WI38 (cell line): ENCODE measurements around the gene IL4R.
"Not testable (repeated sequence)": the region's sequence is repeated elsewhere in the genome, so short reads cannot be mapped to it uniquely, and the experiment has no call there.

Experiments used
- H3K4me3 ChIP-seq: 2 replicates; pipeline ENCODE4 v1.5.1; 2011; ENCODE audit warnings: low read depth, mild to moderate bottlenecking, control low read depth, low read length
- TF ChIP-seq, protein P1 (sequence below): IDR thresholded peaks from 2 replicates; pipeline ENCODE4 v1.5.1; 2012; ENCODE audit warnings: low read depth, mild to moderate bottlenecking, control low read depth, low read length

IL4R gene

GRCh38 chr16:27326738-27327585 is 13.2 kb downstream of the IL4R start:
- no peak overlapping the region for H3K4me3 ChIP-seq

GRCh38 chr16:27327586-27327915 is 13.8 kb downstream of the IL4R start:
- TF ChIP-seq, protein P1, sequence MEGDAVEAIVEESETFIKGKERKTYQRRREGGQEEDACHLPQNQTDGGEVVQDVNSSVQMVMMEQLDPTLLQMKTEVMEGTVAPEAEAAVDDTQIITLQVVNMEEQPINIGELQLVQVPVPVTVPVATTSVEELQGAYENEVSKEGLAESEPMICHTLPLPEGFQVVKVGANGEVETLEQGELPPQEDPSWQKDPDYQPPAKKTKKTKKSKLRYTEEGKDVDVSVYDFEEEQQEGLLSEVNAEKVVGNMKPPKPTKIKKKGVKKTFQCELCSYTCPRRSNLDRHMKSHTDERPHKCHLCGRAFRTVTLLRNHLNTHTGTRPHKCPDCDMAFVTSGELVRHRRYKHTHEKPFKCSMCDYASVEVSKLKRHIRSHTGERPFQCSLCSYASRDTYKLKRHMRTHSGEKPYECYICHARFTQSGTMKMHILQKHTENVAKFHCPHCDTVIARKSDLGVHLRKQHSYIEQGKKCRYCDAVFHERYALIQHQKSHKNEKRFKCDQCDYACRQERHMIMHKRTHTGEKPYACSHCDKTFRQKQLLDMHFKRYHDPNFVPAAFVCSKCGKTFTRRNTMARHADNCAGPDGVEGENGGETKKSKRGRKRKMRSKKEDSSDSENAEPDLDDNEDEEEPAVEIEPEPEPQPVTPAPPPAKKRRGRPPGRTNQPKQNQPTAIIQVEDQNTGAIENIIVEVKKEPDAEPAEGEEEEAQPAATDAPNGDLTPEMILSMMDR: no peak
- no peak overlapping the region for H3K4me3 ChIP-seq

More at GRCh38 chr16:27326738-27327585, 13.2 kb downstream of the IL4R start:
- TF ChIP-seq, protein P1: no peak

GRCh38 chr16:27328937-27329336 is 15.2 kb downstream of the IL4R start:
- no peak overlapping the region for H3K4me3 ChIP-seq
- TF ChIP-seq, protein P1: no peak

DNA sequence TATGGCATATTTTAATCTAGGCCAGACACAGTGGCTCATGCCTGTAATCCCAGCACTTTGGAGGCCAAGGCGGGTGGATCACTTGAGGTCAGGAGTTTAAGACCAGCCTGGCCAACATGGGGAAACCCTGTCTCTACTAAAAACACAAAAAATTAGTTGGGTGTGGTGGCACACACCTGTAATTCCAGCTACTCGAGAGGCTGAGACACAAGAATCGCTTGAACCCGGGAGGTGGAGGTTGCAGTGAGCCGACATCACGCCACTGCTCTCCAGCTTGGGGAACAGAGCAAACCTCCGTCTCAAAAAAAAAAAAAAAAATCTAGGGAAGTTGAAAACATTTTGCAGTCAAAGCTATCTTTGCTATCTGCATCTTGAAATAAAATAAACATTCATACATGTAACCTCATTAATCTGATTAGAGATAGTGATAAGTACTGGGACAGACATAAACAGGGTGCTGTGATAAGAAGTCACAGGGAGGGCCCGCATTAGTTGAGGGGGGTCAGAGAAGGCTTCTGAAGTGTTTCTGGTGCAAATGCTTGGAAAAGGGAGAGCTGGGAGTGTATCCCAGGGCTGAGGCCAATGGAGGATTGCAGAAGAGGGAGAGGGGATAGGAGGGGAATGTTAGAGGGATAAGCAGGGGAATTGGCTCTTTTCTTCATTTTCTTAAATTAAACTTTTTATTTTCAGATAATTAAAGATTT is 15.8 kb downstream of the IL4R start:
- H3K4me3 ChIP-seq: not testable (repeated sequence)

GRCh38 chr16:27330542-27330941 is 16.8 kb downstream of the IL4R start:
- TF ChIP-seq, protein P1: no peak

DNA sequence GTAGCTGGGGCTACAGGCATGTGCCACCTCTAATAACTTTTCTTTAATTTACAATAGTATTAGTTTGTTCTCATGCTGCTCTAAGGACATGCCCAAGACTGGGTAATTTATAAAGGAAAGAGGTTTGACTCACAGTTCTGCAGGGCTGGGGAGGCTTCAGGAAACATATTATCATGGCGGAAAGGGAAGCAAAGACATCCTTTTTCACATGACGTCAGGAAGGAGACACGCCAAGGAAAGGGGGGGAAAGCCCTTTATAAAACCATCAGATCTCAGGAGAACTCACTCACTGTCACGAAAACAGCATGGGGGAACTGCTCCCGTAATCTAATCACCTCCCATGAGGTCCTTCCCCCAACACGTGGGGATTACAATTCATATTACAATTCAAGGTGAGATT is 18.3 kb downstream of the IL4R start:
- TF ChIP-seq, protein P1: no peak
- H3K4me3 ChIP-seq: no peak overlapping the region

More at GRCh38 chr16:27330542-27330941, 16.8 kb downstream of the IL4R start:
- H3K4me3 ChIP-seq: no peak overlapping the region

GRCh38 chr16:27333104-27333503 is 19.3 kb downstream of the IL4R start:
- no peak overlapping the region for H3K4me3 ChIP-seq
- TF ChIP-seq, protein P1: no peak
